NCI-H510A treated with DMSO at 0.1 percent for 48 hours (cell line): ENCODE measurements around the gene RAB24.
"Not testable (repeated sequence)": the region's sequence is repeated elsewhere in the genome, so short reads cannot be mapped to it uniquely, and the experiment has no call there.

ENCODE experiments used
- DNase-seq: peaks from one replicate; lab custom pipeline; 2025; lab: John Stamatoyannopoulos, UW

Gene RAB24

DNA sequence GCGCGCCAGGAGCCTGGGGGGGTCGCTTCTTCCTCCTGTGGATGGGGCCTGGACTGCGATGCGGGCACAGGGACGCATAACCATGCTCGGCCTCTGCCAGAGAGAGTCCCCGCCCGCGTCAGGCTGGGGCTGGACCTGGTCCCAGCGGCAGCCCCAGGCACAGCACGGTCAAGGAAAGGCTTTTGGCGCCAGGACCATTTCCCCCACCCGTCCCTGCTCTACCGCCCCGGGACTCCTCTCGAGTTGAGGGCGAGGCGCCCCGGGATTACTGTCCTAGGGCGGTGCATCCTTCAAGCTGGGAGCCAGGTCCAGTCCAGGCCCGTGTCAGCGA lies 7.8 kb upstream of the RAB24 start:
- DNase-seq: no peak

DNA sequence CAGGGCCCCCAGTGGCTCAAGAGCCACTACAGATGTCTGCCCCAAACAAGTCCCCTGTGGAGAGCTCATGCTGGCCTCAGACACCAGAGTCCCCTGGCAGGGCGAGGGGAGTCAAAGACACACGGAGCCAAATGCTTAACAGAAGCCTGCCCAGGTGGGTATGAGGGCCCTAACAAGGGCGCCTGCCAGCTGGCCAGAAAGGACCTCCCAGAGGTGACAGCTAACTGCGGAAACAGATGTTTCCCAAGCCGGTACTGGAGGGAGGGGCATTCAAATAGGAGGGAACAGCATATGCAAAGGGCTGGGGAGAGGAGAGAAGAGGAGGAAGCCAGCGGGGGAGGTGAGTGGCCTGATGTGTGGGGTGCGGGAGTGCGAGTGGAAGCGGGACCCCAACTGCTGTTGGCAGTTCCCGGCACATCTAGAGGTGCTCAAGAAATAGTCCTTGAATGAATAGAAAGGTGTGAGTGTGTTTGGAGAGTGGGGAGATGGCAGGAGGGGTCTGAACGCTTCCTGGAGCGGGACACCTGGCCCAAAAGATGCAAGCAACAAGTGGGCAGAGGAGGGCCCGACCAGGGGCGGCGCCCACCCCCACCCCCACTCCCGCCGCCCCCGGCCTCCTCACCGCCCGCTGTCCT lies 7.4 kb upstream of the RAB24 start:
- DNase-seq: peak; percentile 22

DNA sequence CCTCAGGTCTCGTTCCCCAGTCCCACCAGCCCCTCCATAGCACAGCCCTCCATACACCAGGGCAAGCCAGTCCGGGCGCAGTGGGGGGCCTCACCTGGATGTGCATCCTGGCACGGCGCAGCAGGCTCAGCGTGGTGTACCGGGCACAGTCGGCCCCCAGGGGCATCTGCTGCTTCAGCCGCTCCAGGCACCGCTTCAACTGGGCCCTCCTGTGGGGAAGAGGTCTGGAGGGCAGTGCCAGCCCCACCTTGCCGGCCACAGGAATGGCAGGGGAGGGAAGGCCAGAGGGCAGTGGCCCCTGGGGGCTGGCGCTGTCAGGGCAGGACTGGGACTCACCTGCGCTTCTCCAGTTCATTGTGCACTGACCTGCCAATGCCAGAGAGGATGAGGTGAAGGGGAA lies 6.8 kb upstream of the RAB24 start:
- no peak for DNase-seq

DNA sequence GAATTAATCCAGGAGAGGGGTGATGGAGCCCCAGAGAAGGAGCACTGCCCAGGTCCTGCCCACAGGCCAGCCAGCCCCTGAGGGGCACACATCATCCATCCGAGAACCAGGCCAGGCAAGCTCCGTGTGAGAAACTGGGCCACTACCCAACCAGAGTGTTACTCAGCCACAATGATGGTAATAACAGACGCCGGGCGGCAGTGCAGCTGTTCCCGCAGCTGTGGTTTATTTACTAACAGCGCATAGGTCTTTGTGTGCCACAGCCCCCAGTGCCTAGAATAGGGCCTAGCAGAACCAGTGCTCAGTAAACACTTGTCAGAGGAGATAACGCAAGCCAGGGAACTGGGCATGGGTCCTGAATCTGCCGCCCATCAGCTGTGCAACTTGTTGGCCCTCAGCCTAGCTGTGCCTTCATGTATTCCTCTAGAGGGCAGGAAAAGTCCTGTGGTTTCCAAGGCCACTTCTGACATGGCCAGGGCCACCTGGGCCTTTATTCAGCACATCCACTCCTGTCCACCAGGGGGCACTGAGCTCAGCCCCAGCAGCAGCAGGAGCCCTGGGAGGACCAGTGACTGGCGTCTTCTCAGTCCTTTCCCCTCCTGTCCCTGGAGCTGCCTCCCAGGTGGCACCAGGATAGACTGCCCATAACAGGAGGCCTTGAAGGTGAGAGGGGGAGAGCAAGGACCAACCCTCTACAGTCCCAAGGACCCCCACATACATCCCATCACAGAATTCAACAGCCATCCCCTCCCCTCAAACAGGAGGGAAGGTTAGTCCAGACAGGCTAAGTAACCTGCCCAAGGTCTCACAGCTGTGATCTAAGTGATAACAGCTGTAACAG lies 6.1 kb upstream of the RAB24 start:
- DNase-seq: peak; percentile 39

DNA sequence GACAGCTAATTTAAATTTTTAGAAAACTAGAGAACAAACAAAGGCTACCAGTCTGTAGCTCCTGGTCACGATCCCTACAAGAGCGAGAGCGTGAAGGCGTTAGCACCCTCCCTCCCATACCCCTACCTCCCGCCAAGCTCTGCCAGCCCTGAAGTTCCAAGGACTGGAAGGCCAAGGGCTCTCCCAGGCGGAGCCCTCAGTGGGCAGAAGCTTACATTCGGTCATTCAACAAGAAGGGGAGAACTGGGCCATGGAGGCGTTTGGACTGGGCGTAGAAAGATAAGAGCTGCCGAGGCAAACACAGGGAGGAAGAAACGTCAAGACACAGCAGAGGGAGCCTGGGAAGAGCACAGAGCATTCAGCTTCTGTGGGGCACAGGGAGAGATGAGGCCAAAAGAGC lies 5.2 kb upstream of the RAB24 start:
- DNase-seq: no peak

DNA sequence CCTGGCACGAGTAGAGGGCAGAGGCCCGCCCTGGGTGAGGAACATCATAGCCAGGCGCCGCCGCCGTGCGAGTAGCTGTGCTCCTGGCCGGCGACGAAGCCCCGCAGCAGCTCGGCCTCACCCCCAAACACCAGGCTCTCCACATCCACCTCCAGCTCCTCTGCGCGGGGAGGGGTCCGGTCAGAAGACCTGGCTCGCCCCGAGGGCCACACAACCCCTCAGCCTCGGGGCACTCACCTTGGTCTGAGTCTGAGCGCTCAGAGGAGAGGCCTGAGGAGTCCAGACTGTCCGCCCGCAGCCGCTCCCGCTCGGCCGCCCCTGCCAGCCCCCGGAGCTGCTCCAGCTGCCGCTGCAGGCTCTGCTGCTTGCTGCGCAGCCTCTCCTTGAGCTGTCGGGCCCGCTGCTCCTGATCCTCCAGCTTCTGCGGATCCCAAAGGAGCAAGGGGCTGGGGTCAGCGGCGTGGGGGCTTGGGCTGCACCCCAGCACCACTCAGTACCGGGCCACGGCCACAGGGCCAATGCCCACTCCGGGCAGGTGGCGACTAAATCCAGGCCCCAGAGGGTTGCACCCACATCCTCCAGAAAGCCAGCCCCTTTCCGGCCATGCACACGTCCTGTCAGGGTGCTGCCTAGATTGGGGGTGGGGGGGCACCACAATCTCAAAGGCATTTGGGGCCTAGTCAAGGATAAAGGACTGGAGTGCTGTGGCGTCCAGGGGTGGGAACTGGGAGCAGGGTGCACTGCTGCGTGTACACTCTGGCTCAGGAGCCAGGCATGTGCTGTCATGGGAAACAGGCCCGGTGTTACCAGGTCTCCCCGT lies 4.2 kb upstream of the RAB24 start:
- no peak for DNase-seq

DNA sequence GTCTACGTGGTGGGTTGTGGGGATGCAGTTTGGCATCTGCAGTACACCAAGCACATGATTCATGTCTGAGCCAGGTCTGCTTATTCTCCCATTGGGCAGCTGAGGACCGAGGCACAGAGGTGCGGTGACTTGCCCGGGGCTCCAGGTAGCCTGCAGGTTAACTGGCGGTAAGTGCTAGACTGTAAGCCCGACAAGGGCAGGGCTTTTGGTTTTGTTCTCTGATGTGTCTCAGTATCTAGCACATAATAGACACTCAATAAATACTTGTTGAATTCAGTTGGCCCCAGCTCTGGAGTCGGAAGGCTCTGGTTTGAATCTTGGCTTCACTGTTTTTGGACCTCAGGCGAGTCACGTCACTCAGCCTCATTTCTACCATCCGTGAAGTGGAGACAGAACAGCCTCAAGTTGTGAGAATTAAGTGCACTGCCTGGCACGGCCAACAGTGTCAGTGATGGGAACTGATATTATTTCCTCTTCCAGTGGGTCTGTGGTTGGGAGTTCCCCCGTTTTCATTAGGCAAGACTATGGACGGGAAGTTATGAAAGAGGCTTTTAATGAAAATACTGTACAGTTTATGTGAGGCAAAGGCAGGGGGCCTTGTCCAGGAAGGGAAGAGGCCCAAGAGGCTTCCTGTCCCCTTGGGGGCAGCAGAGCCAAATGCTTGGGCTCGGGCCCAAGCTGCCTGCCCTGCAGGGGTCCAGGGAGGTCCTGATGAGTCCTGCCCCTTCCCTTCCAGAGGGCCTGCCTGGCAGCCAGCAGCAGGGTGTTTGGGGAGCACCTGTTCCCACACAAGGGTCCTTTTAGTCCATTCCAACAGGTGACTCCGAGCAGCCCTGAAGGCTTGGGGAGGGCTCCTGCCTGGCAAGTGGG lies 3.4 kb upstream of the RAB24 start:
- DNase-seq: no peak

DNA sequence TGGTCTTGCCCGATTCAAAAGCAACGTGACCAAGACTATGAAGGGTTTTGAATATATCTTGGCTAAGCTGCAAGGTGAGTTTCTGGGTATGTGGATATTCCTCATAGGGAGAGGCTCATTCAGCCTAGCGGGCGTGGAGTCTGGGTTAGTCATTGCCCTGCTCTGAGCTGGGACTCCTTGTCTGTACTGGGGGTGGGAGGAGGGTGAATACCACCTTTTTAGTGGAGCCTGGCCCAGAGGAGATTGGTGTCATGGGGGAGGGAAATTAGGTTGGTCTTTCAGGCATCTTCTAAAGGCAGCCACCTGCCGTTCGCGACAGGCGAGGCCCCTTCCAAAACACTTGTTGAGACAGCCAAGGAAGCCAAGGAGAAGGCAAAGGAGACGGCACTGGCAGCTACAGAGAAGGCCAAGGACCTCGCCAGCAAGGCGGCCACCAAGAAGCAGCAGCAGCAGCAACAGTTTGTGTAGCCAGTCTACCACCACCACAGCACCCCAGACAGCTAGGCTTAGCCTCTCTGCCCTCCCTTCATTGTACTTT lies 2.7 kb upstream of the RAB24 start:
- not testable (repeated sequence) for DNase-seq

DNA sequence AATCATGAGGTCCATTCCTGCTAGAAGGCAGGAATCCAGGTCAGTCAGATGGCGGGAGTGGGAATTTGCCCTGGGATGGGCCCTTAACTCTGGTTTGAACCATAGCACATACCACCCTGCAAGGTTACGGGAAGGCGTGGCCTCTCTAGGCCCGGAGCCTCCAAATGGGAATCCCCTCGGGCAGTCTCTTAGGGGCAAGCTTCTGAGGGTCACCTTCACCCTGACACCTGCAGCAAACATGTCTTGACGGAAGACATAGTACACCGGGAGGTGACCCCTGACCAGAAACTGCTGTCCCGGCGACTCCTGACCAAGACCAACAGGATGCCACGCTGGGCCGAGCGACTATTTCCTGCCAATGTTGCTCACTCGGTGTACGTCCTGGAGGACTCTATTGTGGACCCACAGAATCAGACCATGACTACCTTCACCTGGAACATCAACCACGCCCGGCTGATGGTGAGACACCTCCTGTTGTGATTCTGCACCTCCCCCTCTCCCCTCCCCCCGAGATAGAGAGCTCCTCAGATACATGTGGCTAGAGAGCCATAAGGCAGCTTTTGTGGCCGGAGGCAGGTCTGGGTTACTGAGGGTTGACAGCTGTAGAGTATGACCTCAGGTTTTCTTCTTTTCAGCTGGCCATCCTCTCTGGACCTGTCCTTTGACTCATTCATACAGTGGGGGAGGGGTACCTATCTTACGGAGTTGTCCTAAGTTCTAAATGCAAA lies 1.0 kb upstream of the RAB24 start:
- no peak for DNase-seq

DNA sequence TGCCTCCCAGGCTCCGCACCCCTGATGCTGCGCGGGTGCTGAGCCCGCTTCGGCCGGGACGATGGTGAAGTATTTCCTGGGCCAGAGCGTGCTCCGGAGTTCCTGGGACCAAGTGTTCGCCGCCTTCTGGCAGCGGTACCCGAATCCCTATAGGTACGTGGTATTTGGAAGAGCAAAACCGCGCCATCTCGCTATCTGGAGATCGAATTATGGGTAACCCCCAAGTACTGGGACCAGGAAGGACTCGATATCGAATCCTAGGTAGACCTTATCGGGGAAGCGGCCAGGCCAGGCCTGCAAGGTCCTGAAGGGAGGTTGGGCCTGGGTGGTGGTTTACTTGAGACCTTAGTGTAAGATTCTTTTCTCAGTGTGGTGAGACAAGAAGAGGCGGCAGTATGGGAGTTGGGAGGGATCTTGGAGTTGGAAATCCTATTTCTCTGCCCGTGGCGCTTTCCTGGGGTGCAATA lies 439 bp upstream of the RAB24 start:
- DNase-seq: no peak

DNA sequence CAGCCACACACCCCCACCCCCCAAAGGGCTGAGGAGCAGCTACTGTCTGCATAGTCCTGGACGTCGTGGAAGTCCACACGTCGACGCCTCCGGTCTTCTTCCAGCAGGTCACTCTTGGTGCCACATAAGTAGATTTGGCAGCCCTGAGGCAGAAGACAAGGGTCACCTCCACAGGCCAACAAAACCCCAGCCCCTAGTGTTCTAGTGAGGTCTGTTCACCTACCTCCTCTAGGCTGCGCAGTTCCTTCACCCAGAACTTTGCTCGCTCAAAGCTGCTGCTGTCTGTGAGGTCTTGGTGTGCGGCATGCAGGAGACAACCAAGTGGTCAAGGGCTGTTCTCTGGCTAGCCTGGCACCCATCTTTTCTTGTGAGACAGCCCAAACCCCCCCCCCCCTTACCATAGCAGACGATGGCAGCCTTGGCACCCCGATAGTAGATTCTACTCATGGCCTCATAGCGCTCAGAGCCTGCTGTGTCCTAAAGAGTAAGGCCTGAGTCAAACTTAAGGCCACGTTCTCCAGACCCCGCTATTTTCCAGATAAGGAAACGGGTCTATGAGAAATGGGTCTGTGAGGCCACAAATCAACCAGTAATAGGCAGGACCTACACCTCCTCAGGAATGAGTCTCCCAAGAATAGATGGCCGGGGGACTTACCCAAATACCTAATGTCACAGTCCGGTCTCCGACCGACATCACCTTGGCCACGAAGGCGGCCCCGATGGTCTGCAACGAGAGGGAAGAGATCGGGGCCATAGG lies 987 bp downstream of the RAB24 start:
- no peak for DNase-seq

DNA sequence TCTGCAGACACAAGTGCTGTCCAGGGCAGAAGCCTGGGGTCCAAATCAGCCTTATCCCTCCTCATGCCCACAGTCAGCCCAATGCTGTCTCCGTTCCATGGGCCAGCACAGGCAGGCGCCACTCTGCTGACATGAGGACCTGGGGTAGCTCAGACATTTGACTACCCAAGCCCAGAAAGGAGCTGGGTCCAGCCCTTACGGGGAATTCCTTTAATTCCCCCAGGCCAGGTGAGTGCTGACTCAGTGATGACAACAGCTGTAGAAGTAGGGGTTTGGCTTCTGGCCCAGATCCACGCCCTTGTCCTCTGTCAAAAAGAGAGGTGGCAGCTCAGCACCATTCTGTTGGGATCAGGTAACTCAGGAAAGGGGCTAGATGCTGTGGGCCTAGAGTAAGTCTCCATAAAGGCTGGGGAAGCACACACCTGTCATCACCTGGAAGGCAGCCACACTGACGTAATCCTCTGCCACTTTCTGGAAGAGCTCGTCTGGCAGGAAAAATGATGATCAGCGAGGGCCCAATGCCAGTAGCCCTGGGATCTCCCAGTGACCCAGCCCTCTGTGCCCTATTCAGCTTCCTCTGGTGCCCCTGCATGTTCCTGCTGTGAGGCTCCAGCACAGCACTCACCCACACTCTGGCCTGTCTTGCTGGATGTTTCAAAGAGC lies 1.9 kb downstream of the RAB24 start:
- DNase-seq: peak; percentile 85

DNA sequence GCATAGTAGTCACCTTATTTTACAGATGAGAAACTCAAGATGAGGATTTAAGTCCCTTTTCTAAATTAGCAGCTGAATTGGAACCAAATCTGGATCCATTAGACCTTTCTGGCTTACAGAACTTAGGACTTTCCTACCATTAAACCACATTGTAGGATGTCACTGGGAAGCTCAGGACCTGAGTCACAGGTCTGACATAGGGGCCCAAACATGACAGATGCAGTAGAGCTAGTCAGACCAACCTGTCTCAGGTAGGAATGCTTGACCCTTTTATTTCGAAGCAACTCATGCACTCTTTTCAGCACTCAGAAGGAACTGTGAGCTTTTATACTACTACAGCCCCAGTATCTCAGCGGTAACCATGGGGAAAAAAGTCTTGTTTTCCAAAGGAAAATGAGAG lies 2.6 kb downstream of the RAB24 start:
- no peak for DNase-seq

DNA sequence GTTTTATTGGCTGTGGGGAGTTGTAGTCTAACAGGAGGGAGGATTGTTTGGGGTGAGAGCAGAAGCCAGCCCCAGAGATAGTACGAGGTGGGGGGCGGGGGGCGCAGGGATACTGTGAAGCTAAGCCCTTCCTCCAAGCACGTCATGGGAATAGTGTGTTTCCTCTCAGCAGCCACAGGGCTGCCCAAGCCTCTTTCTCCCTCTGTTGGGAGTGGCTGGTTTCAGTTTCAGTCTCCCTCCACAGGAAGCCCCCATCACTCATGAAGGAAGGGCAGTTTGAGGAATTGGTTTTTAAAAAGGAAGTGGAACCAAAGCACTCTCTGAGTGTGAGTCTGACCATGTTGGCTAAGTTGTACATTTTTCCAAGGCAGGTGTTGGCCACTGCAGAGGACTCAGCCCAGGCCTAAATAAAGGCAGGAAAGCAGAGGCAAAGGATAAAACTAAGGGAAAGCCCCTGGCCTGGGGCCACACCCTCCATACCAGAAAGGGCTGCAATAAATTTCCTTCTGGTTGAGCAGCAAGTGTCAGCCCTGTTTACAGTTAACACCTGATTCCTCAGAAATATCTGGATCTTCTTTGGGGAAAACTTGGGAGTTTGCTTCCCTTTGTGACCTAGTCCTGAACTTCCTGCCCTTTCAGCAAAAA lies 3.2 kb downstream of the RAB24 start:
- no peak for DNase-seq

DNA sequence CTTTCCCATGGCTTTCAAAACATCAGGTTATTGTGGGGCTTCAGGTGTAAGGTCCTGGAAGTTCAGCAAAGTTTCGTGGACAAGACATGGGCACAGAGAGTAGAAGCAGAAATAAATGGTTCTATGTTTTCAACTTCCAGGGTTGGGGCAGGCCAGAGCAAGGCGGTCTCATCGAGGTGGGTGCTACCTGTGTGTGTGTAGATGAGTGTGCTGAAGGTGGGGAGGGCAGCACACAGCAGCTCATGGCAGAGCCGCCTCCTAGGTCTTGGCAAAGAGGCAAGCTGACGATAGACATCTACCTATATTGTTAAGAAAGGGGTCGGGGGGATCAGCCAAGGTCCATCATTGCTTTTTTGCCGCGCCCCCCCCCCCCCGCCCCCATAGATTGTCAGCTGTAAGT lies 3.8 kb downstream of the RAB24 start:
- no peak for DNase-seq

DNA sequence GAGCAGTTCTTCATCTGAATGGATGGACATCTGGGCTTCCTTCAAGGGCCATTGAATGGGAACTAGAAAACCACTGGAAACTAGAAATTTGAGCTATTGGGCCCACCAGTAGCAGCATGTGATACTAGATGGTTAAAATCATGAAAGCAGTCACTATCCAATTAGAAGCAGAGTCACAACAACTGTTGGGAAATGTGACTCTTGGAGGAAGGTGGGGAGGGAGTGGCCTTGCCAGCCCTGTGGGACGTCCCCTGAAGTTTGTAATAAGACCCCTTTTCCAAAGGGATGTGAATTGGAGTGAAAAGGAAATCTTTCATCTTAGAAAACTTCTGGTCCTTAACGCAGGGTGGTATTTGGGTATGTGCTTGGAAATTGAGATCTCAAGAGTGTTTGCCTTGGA lies 5.6 kb downstream of the RAB24 start:
- no peak for DNase-seq

DNA sequence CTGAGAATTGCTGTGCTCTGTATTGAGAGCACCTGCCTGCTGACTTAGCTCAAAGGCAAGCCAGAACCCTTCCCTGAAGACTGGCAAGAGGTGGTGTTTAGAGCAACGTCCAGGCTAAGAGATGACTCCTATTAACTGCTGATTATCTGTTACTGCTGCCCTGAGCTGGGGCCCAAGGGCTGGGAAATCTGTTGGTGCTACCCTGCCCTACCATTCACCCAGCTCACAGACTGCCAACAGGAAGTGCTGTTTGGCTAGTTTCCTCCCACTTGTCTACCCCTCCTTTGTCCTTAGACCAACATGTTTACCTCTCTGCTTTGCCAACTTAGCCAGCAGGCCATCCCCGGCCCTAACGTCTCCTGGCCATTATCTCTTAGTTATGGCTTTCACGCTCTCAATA lies 6.9 kb downstream of the RAB24 start:
- no peak for DNase-seq

DNA sequence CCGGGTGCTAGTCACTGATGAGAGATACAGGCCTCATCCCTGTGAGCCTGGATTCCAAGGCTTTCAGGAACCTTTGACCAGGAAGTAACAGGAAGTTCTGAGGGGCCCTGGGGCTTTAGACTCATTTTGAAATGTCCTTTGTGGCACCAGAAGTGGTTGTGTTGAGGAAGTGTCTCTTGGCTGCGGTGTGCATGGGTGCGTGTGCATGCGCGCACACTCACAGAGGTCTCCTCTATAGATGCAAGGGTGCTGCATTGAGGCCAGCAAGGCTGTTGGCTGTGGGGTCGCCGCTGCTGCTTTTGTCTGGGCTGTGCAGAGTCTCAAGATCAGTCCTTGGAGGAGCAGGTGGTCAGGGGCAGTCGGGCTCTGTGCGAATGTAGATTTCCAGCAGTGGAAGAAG lies 7.6 kb downstream of the RAB24 start:
- no peak for DNase-seq

DNA sequence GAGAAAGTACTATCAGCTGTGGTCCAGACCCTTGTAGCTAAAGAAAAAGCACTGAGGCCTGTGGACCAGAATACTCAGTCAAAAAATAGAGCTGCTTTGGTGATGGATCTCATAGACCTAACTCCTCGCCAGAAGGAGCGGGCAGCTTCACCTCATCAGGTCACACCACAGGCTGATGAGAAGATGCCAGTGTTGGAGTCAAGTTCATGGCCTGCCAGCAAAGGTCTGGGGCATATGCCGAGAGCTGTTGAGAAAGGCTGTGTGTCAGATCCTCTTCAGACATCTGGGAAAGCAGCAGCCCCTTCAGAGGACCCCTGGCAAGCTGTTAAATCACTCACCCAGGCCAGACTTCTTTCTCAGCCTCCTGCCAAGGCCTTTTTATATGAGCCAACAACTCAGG lies 8.9 kb downstream of the RAB24 start:
- no peak for DNase-seq
